WERI-Rb-1 (cell line): ENCODE measurements around the gene DUOXA2.
"Not testable (repeated sequence)": the region's sequence is repeated elsewhere in the genome, so short reads cannot be mapped to it uniquely, and the experiment has no call there.

Source experiments
- DNase-seq: peaks from one replicate; pipeline ENCODE4 v3.0.0-alpha.2; 2020
- H3K27ac ChIP-seq: fragments of 250-450 bp; sonication (Bioruptor Pico); 2 replicates; pipeline ENCODE4 v1.5.1; 2020; ENCODE audit warnings: mild to moderate bottlenecking, moderate library complexity
- H3K27me3 ChIP-seq: fragments of 250-450 bp; sonication (Bioruptor Pico); 2 replicates; pipeline ENCODE4 v1.5.1; 2021; ENCODE audit warnings: mild to moderate bottlenecking, low read depth, moderate library complexity; ENCODE audit not compliant: insufficient read depth, severe bottlenecking
- H3K36me3 ChIP-seq: fragments of 250-450 bp; sonication (Bioruptor Pico); 2 replicates; pipeline ENCODE4 v1.5.1; 2020; ENCODE audit warnings: mild to moderate bottlenecking, moderate library complexity
- H3K4me3 ChIP-seq: 2 replicates; pipeline ENCODE4 v1.5.1; 2011; ENCODE audit warnings: low read depth, mild to moderate bottlenecking, control low read depth, low read length
- H3K9me3 ChIP-seq: fragments of 250-450 bp; sonication (Bioruptor Pico); 2 replicates; pipeline ENCODE4 v1.5.1; 2021; ENCODE audit warnings: mild to moderate bottlenecking, moderate library complexity; ENCODE audit not compliant: severe bottlenecking
- TF ChIP-seq, protein P1 (sequence below): IDR thresholded peaks from 2 replicates; pipeline ENCODE4 v1.5.1; 2011; ENCODE audit warnings: low read depth, mild to moderate bottlenecking, control low read depth, inconsistent platforms, low read length

Gene DUOXA2

DNA sequence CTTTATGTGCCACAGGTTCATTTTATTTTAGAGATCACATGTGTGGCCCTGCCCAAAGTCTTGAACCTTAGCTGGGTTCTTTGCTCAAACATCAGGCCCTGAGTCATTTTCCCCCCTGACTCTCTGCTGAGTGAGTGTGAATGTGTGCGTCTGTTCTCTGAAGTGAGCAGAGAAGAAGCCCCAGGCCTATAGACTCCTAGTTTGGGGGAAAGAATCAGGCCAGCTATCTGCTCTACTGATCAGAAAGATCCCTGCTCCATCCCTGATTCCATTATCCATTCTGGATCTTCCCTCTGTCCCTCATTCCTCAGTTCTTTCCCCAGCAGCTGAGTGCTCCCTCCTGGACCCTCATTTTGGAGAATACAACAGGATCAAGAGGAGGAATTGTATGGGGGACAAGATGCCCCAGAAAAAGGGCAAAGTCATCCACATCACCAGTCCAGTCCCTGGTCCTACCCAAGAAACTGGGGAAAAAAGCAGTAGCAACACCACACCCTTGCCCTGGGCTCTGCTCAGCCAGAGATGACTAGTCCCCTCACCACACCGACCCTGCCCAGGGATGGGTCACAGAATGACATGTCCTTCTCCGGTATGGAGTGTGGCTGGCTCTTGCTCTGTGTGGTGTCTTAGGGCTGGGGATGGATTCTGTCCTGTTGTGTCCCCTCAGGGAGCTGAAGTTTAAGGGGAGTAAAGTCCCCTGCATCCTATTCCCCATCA, 18.9 kb downstream of the DUOXA2 start:
- DNase-seq, result no peak
- no peaks in the 10 kb centered on the region for H3K27me3 ChIP-seq
- no peak overlapping the region for H3K27ac ChIP-seq
- H3K4me3 ChIP-seq, result no peak overlapping the region
- no peaks in the 10 kb centered on the region for H3K36me3 ChIP-seq
- TF ChIP-seq, protein P1, sequence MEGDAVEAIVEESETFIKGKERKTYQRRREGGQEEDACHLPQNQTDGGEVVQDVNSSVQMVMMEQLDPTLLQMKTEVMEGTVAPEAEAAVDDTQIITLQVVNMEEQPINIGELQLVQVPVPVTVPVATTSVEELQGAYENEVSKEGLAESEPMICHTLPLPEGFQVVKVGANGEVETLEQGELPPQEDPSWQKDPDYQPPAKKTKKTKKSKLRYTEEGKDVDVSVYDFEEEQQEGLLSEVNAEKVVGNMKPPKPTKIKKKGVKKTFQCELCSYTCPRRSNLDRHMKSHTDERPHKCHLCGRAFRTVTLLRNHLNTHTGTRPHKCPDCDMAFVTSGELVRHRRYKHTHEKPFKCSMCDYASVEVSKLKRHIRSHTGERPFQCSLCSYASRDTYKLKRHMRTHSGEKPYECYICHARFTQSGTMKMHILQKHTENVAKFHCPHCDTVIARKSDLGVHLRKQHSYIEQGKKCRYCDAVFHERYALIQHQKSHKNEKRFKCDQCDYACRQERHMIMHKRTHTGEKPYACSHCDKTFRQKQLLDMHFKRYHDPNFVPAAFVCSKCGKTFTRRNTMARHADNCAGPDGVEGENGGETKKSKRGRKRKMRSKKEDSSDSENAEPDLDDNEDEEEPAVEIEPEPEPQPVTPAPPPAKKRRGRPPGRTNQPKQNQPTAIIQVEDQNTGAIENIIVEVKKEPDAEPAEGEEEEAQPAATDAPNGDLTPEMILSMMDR, result no peak
- no peaks in the 10 kb centered on the region for H3K9me3 ChIP-seq

DNA sequence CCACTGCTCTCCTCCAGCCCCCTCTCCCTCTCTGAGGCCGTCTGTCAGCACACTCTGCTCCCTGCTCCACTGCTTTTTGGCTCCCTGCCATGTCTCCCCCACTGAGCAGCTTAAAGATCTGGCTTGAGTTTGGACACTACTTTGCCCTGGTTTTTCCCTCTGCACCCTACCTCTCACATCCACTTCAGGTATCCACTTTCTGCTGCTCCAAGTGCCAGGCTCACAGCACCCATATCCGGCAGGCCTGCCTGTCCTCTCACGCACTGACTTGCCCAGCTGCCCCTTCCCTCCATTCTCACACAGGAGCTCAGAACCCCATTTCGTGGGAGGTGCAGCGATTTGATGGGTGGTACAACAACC, 19.4 kb downstream of the DUOXA2 start:
- Histone ChIP-seq H3K9me3 (no peaks in the 10 kb centered on the region), H3K36me3 (no peaks in the 10 kb centered on the region), H3K4me3 (no peak overlapping the region), H3K27ac (no peak overlapping the region), H3K27me3 (no peaks in the 10 kb centered on the region)
- TF ChIP-seq, protein P1, result no peak
- DNase-seq, result peak; percentile 70

DNA sequence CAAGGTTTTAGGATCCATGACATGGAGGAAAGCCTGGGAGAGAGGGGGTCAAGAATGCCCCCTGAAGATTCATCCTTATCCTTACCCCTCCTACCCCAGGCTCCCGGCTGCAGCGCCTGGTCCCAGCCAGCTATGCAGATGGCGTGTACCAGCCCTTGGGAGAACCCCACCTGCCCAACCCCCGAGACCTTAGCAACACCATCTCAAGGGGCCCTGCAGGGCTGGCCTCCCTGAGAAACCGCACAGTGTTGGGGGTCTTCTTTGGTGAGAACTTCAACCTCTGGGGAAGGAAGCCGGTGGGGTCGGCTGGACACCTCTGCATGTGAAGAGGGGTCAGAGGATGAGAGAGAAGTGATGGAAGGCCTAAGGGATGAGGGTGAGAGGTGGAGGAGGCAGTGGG, 19.9 kb downstream of the DUOXA2 start:
- no peak for DNase-seq
- TF ChIP-seq, protein P1, result no peak
- no peaks in the 10 kb centered on the region for H3K27me3 ChIP-seq
- no peaks in the 10 kb centered on the region for H3K9me3 ChIP-seq
- no peak overlapping the region for H3K27ac ChIP-seq
- no peak overlapping the region for H3K4me3 ChIP-seq
- no peaks in the 10 kb centered on the region for H3K36me3 ChIP-seq

DNA sequence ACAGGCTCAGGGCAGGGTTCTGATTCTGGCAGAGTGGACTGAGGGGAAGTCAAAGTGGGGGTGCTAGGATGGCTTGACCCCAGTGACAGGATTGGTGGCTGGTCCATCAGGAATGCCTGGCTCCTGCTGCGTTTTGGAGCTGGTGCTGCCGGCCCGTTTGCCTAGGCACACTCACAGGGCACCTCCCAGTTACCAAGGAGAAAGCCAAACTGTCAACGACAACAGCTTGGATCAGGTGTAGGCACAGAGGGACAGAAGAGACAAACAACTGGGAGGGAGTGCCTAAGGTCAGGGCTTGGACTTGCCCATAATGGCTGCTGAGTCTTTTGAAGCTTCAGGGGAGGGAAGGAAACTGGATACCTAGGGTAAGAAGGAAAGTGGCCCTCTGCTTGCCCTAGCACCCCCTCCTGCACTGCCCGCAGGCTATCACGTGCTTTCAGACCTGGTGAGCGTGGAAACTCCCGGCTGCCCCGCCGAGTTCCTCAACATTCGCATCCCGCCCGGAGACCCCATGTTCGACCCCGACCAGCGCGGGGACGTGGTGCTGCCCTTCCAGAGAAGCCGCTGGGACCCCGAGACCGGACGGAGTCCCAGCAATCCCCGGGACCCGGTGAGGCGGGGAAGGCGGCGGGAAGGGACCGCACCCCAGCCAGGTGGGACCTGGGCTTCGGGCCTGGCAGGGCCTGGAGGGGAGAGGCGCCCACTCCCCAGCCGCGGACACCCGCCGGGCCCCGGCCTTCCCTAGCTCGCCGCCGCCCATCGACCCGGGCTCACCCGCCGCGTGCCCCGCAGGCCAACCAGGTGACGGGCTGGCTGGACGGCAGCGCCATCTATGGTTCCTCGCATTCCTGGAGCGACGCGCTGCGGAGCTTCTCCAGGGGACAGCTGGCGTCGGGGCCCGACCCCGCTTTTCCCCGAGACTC, 20.8 kb downstream of the DUOXA2 start:
- Histone ChIP-seq H3K4me3 (no peak overlapping the region), H3K27me3 (no peaks in the 10 kb centered on the region), H3K36me3 (no peaks in the 10 kb centered on the region), H3K27ac (no peak overlapping the region), H3K9me3 (no peaks in the 10 kb centered on the region)
- TF ChIP-seq, protein P1, result no peak
- no peak for DNase-seq

DNA sequence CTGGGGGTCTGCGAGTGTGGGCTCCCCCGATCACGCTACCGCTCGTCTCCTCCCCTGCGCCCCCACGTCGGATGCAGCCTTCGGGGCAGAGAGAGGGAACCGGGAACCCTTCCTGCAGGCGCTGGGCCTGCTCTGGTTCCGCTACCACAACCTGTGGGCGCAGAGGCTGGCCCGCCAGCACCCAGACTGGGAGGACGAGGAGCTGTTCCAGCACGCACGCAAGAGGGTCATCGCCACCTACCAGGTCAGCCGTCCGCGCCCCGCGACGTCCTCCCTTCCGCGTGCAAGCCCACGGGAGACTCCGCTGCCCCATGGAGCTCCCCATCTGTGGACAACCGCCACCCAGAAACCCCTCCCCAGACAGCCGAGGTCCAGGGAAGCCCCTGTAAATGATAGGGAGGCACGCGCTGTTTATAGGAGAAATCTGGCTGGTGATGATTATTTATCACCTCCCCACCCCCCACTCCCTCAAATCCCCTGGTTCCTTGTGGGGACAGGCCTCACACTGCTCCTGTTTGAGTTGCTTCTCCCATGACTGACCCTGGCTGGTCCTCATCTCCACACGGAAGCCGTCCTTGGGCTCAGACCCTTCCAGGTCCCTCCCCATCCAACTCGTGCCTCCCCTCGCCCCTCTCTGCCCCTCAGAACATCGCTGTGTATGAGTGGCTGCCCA, 21.7 kb downstream of the DUOXA2 start:
- not testable (repeated sequence) for H3K4me3 ChIP-seq, H3K36me3 ChIP-seq, DNase-seq, H3K27me3 ChIP-seq, H3K9me3 ChIP-seq, H3K27ac ChIP-seq

DNA sequence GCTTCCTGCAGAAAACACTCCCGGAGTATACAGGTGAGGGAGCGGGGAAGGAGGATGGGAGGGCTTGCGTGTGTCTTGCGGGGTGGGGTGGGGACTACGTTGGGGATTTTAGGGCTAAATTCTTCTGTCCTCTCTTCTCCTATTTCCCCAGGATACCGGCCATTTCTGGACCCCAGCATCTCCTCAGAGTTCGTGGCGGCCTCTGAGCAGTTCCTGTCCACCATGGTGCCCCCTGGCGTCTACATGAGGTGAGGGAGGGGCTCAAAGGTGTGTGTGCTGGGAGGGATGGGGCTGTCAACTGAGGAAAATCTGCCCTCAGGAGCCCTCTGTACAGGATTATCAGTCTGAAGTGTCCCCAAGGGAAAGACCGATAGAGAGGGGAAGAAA, 22.2 kb downstream of the DUOXA2 start:
- no peak overlapping the region for H3K4me3 ChIP-seq
- H3K9me3 ChIP-seq, result no peaks in the 10 kb centered on the region
- H3K36me3 ChIP-seq, result no peaks in the 10 kb centered on the region
- TF ChIP-seq, protein P1, result peak; percentile 34; the same call in 1 of the 2 replicates
- no peak for DNase-seq
- H3K27me3 ChIP-seq, result no peaks in the 10 kb centered on the region
- H3K27ac ChIP-seq, result no peak overlapping the region
